Measurements from ENCODE around the gene CDH4. TPM values are rescaled to one million over a fixed set of nuclear protein-coding genes. Genes with fewer than 3 reads are reported as not detected.
"Not testable (repeated sequence)": the region's sequence is repeated elsewhere in the genome, so short reads cannot be mapped to it uniquely, and the experiment has no call there.

Gene CDH4
- total RNA-seq, 4 donors from 2014 or later: 0.71 to 4.2 (median 2.9) TPM

- H3K4me3 ChIP-seq (ENCODE audit: low read depth, poor library complexity, severe bottlenecking): no peak overlapping the region
- DNase-seq (ENCODE audit: low spot score in 2 of 2): no peak
- 90 to 95% methylated on average over 7 of the region's 7 CpGs for WGBS, 2 donors
- intact Hi-C loops (cut with DNase I; ENCODE audit: low total_unique reads): no loop called here
- TF ChIP-seq POLR2A (IDR thresholded peaks at IDR 0.05): no peak
- no peak for TF ChIP-seq CTCF (IDR thresholded peaks at IDR 0.05)
Observed at GRCh38 chr20:61399433-61399832, 147.4 kb downstream of the CDH4 start.

DNA sequence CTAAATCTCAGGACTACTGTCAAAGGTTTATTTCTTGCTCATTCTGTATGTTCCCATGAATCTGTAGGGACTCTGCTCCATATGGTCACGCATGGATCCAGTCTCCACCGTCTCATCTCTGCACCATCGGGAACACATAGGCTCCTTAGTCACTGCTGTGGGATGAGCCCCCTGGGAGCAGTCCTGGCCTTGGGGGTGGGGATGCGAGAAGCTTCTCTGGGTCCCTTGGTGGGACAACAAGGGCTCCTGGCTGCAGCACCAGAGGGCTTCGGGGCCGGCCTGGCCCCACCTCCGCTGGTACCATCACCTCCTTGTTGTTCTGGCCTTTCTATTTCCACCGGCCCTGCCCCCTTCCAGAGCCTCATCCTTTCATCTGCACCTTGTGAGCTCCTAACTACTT lies 148.4 kb downstream of the CDH4 start:
- intact Hi-C loops (cut with DNase I; ENCODE audit: low total_unique reads): no loop called here
- 91 to 96% methylated on average over 8 of the region's 8 CpGs for WGBS, 2 donors

GRCh38 chr20:61404303-61404702 lies 152.2 kb downstream of the CDH4 start:
- no peak for DNase-seq (ENCODE audit: low spot score in 2 of 2)
- intact Hi-C loops (cut with DNase I; ENCODE audit: low total_unique reads): no loop called here
- WGBS, 2 donors: 71 to 79% methylated on average over 11 of the region's 11 CpGs
- H3K4me3 ChIP-seq (ENCODE audit: low read depth, poor library complexity, severe bottlenecking): no peak overlapping the region
- no peak for TF ChIP-seq POLR2A (IDR thresholded peaks at IDR 0.05)
- TF ChIP-seq CTCF (IDR thresholded peaks at IDR 0.05): no peak

More for the DNA sequence above, 148.4 kb downstream of the CDH4 start:
- TF ChIP-seq POLR2A (IDR thresholded peaks at IDR 0.05): no peak
- TF ChIP-seq CTCF (IDR thresholded peaks at IDR 0.05): no peak
- H3K4me3 ChIP-seq (ENCODE audit: low read depth, poor library complexity, severe bottlenecking): no peak overlapping the region
- no peak for DNase-seq (ENCODE audit: low spot score in 2 of 2)

DNA sequence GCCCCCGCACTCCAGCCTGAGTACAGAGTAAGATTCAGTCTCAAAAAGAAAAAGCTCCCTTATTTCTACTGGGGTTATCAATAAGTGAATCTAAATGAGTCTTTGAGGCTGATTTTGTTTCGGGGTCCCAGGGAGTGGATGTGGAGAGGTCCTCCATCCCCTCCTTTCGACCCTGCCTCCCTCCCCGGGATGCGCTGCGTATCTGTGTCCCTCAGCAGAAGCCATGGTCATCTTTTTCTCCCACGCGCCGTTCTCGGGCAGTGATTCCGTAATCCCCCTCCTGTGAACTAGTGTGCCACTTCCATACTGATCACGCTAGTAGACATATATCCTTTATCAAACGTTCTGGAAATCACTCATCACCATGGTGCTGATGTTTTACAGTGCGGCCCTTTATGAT lies 152.9 kb downstream of the CDH4 start:
- no peak overlapping the region for H3K4me3 ChIP-seq (ENCODE audit: low read depth, poor library complexity, severe bottlenecking)
- intact Hi-C loops (cut with DNase I; ENCODE audit: low total_unique reads): no loop called here
- WGBS, 2 donors: 88 to 89% methylated on average over 14 of the region's 14 CpGs
- TF ChIP-seq CTCF (IDR thresholded peaks at IDR 0.05) (no peak), POLR2A (IDR thresholded peaks at IDR 0.05) (no peak)
- DNase-seq (ENCODE audit: low spot score in 2 of 2): no peak

- intact Hi-C loops (cut with DNase I; ENCODE audit: low total_unique reads); H3K4me3 ChIP-seq (ENCODE audit: low read depth, poor library complexity, severe bottlenecking); DNase-seq (ENCODE audit: low spot score in 2 of 2): not testable (repeated sequence)
- 89 to 92% methylated on average over 8 of the region's 8 CpGs for WGBS, 2 donors
Observed at GRCh38 chr20:61406773-61407172, 154.7 kb downstream of the CDH4 start.

DNA sequence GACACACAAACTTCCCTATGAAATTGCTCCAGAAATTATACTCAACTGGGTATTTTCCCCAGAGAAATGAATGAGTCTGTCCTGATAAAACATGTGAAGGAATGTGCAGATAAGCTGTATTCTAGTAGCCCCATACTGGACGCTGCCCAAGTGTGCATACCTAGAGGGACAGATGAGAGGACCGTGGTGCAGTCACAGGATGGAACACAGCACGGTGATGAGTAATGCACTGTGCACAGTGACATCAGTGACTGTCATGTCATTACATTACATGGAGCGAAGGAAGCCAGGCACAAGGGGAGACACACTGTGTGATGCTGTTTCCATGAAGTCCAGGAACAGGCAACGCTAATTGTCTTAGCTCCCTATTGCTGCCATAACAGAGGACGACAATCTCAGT lies 155.5 kb downstream of the CDH4 start:
- WGBS, 2 donors: 78 to 81% methylated on average over 6 of the region's 6 CpGs
- intact Hi-C loops (cut with DNase I; ENCODE audit: low total_unique reads): no loop called here
- DNase-seq (ENCODE audit: low spot score in 2 of 2): no peak
- no peak for TF ChIP-seq POLR2A (IDR thresholded peaks at IDR 0.05)
- TF ChIP-seq CTCF (IDR thresholded peaks at IDR 0.05): no peak
- no peak overlapping the region for H3K4me3 ChIP-seq (ENCODE audit: low read depth, poor library complexity, severe bottlenecking)
